HG03432 (cell line): ENCODE data around the gene TCF7L2.
A peak's percentile ranks its signal among the peaks of the same experiment; 100 is the strongest.

ENCODE experiments used
- ATAC-seq: cut with Tn5 transposase; IDR thresholded peaks from one replicate; pipeline ENCODE4 v1.9.1; 2021; ENCODE audit warnings: mild to moderate bottlenecking, moderate library complexity; ENCODE audit not compliant: unreplicated experiment

TCF7L2 gene

GRCh38 chr10:113168584-113168983 is 218.5 kb downstream of the TCF7L2 start:
- ATAC-seq, result no peak

DNA sequence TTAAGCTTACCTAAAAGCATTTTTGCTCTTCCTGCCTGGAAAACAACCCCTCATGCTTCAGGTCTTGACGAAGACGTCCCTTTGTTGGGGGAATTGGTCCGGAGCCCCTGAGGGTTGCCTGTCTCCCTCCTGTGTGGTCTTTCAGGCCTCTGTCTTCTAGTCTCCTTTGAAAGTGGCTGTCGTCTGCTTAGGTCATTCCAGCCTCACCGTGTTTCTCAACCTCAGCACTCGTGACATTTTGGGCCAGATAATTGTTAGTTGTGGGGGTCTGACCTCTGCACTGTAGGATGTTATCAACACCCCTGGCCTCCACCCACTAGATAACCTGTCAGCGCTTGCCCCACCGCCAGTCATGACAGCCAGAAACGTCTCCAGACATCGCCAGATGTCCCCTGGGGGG is 219.1 kb downstream of the TCF7L2 start:
- no peak for ATAC-seq

GRCh38 chr10:113169853-113170460 is 219.9 kb downstream of the TCF7L2 start:
- peak; percentile 99 for ATAC-seq

DNA sequence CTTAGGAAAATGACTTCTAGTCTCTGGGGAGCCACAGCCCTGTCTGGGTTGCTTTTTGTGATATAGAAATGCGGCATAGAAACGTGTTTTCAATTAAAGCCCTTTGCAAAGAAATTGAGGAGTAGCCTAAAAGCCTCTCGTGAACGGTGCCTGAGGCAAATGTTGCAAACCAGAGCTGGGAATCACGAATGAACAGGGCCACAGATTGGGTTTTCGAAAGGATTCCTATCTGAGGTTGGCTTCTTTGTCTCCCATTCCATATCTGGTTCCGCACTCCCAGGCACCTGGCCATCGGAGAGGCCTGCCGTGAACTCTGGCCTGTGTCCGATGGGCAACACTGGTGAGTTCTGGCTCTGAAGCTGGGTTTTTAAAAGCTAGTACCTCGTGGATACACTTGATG is 221.6 kb downstream of the TCF7L2 start:
- no peak for ATAC-seq

DNA sequence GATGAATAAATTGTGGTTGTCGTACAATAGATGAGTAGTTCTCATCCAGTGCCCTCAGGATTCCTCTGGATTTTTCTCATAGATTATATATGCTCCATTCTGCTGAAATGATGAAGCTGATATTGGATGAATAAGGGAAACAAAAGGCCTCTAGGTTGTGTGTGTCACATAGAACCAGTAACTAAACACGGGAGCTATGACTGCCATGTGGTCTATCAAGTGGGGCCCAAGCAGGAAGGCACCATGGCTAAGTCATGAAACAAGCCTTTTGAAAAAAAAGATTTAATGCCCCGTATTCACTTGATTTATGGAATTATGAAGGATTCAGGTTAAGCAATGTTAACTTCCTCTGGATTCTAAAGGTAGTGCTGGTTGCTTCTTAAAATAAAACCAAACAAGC is 225.1 kb downstream of the TCF7L2 start:
- no peak for ATAC-seq

GRCh38 chr10:113175756-113176651 is 226.0 kb downstream of the TCF7L2 start:
- ATAC-seq, result no peak

- ATAC-seq, result no peak
Measured at GRCh38 chr10:113176652-113177155, 226.7 kb downstream of the TCF7L2 start.

- no peak for ATAC-seq
Measured at GRCh38 chr10:113177156-113177935, 227.3 kb downstream of the TCF7L2 start.

GRCh38 chr10:113177936-113178335 is 227.9 kb downstream of the TCF7L2 start:
- ATAC-seq, result no peak

GRCh38 chr10:113178771-113179170 is 228.7 kb downstream of the TCF7L2 start:
- ATAC-seq, result no peak

- no peak for ATAC-seq
Measured at GRCh38 chr10:113179265-113179664, 229.2 kb downstream of the TCF7L2 start.

DNA sequence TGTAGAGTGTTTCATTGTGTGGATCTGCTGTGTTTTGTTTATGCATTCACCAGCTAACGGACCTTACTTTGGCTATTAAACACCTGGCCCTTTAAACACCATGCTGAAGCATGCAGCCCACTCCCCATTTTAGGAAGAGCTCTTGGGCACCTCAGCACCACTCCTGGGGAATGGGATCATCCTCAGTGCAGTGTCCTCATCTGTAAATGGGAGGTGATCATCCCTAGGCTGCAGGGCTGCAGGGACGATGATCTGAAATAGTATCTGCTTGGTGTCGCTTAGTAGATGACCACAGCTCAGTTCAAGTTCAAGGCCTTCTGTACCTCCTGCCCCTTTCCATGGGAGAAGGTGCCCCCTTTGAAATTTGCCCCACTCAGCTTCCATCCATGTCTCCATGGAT is 229.9 kb downstream of the TCF7L2 start:
- ATAC-seq, result no peak

DNA sequence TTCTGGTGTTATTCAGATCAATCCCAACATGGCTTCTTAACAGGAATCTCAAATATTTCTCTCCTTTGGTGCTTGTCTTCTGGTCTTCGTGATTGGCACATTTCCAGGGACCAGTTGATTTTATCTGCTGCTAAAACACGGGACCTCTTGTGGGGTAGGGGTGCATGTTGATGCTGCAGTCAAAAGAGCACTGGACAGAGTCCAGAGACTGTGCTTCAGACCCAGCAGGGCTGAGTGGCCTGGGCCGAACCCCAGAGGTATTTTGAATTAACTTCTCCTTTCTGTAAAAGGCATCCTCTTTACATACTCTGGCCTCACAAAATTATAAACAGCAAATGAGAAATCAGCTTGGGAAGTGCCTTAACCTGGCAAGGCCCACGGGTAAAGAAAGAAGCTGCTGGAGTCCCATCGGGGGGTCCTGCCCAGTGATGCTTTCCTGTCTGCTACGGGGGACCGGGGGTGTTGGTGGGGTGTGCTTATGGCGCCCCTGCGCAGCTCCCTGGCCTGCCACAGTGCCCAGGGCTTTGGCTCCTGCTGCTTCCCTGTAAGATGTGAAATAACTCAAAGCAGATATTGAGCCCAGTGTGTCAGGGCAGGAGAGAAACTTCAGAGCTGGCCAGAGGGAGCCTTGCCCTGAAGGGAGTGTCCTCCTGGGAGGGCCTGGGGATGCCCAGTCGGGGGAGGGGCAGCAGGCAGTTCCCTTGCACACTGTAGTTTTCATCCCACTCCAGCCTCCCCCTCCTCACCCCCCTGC is 230.5 kb downstream of the TCF7L2 start:
- ATAC-seq, result no peak

DNA sequence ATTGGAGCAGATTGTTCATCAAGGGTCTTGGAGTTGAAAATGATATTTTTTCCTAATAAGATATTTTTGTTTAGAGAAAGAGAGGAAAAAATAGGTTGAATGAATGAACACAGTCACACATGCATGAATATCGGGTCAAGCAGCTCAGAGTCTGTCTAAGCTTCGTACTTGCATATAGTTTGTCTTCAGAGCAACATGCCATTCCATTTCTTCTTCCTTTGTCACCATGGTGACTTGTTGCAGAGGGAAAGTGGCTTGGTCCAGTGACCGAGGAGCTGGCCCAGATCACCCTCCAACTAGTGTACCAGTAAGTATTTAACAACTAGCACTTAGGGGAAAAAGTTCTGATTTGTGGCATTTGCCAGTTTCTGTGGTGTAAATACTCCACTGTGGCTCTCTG is 232.1 kb downstream of the TCF7L2 start:
- ATAC-seq, result no peak

- no peak for ATAC-seq
Measured at GRCh38 chr10:113183573-113183972, 233.5 kb downstream of the TCF7L2 start.

GRCh38 chr10:113187063-113187777 is 237.2 kb downstream of the TCF7L2 start:
- no peak for ATAC-seq

- no peak for ATAC-seq
Measured at GRCh38 chr10:113199459-113199858, 249.4 kb downstream of the TCF7L2 start.

- ATAC-seq, result no peak
Measured at GRCh38 chr10:113202011-113202410, 252.0 kb downstream of the TCF7L2 start.

DNA sequence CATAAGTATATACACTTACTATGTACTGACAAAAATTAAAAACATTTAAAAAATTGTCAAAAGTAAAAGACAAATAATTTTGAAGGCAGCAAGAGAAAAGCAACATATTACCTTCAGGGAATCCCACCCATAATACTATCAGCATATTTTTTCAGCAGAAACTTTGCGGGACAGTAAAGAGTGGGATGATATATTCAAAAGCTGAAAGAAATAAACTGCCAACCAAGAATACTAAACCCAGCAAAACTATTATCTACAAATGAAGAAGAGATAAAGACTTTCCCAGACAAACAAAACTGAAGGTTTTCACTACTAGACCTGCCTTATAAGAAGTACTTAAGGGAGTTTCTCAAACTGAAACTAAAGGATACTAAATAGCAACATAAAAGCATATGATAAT is 257.9 kb downstream of the TCF7L2 start:
- no peak for ATAC-seq

GRCh38 chr10:113213035-113213434 is 263.0 kb downstream of the TCF7L2 start:
- no peak for ATAC-seq
